AG04449 (cell line): ENCODE measurements around the gene GNAL.

Experiments used
- CTCF ChIA-PET: fragments of 350-600 bp; formaldehyde crosslinking; extraction: SDS; loops from one replicate; lab custom pipeline; 2021; ENCODE audit warnings: antibody characterized with exemption; lab: Yijun Ruan, JAX
- POLR2A ChIA-PET: fragments of 400-600, 350-600 bp; formaldehyde crosslinking; extraction: SDS; loops from one replicate; lab custom pipeline; 2020; ENCODE audit warnings: antibody characterized with exemption, inconsistent platforms; lab: Yijun Ruan, JAX
- DNase-seq: peaks from one replicate; pipeline ENCODE4 v3.0.0-alpha.2; 2010; ENCODE audit warnings: low read depth, low spot score
- H3K4me3 ChIP-seq: 2 replicates; pipeline ENCODE4 v1.5.1; 2011; ENCODE audit warnings: low read depth, mild to moderate bottlenecking, control low read depth, low read length
- CTCF ChIP-seq: IDR thresholded peaks from one replicate; pipeline ENCODE4 v1.5.1; 2011; ENCODE audit warnings: mild to moderate bottlenecking, moderate library complexity, low read length, control low read depth, inconsistent platforms; ENCODE audit not compliant: insufficient read depth; ENCODE audit errors: missing control alignments

GNAL gene

GRCh38 chr18:11666831-11667230 is 22.2 kb upstream of the GNAL start:
- no peak overlapping the region for H3K4me3 ChIP-seq
- no peak for TF ChIP-seq CTCF
- POLR2A ChIA-PET, result no interaction called here
- DNase-seq, result no peak
- CTCF ChIA-PET, result interaction anchor here (0.8 to 2.4 kb wide), 2 partner anchors 11 to 13 kb away, joined by 3 to 14 read pairs; no protein-coding TSS in a partner anchor

GRCh38 chr18:11667578-11667977 is 21.5 kb upstream of the GNAL start:
- no peak overlapping the region for H3K4me3 ChIP-seq
- ChIA-PET POLR2A (no interaction called here), CTCF (no interaction called here)
- no peak for DNase-seq
- TF ChIP-seq CTCF, result no peak

GRCh38 chr18:11668441-11669169 is 20.5 kb upstream of the GNAL start:
- POLR2A ChIA-PET, result no interaction called here

GRCh38 chr18:11669271-11669947 is 19.7 kb upstream of the GNAL start:
- DNase-seq, result no peak
- CTCF ChIA-PET, result interaction anchor here (0.7 to 1.6 kb wide), 2 partner anchors 14 to 326 kb away, joined by 3 read pairs; no protein-coding TSS in a partner anchor
- POLR2A ChIA-PET, result no interaction called here
- TF ChIP-seq CTCF, result no peak
- no peak overlapping the region for H3K4me3 ChIP-seq

More at GRCh38 chr18:11668441-11669169, 20.5 kb upstream of the GNAL start:
- no peak overlapping the region for H3K4me3 ChIP-seq
- no peak for DNase-seq
- CTCF ChIA-PET, result interaction anchor here (0.7 kb wide), 1 partner anchor 13 kb away, joined by 3 read pairs; no protein-coding TSS in a partner anchor
- TF ChIP-seq CTCF, result no peak

GRCh38 chr18:11669948-11670275 is 19.2 kb upstream of the GNAL start:
- ChIA-PET CTCF (interaction anchor here (1.6 kb wide), 1 partner anchor 325 kb away, joined by 3 read pairs; no protein-coding TSS in a partner anchor), POLR2A (no interaction called here)
- TF ChIP-seq CTCF, result no peak
- H3K4me3 ChIP-seq, result no peak overlapping the region
- no peak for DNase-seq

- DNase-seq, result no peak
- ChIA-PET POLR2A (no interaction called here), CTCF (interaction anchor here (1.5 to 1.6 kb wide), 2 partner anchors 15 to 324 kb away, joined by 3 to 5 read pairs; no protein-coding TSS in a partner anchor)
- H3K4me3 ChIP-seq, result no peak overlapping the region
- no peak for TF ChIP-seq CTCF
Observed at GRCh38 chr18:11671156-11671555, 17.9 kb upstream of the GNAL start.
